ENCODE results near the gene RAPGEF1. TPM values are rescaled to one million over a fixed set of nuclear protein-coding genes. Genes with fewer than 3 reads are reported as not detected.
A peak's percentile ranks its signal among the peaks of the same experiment; 100 is the strongest.

Gene RAPGEF1
- total and polyA plus RNA-seq, 12 donors, result 39.6 to 135 (median 111) TPM

DNA sequence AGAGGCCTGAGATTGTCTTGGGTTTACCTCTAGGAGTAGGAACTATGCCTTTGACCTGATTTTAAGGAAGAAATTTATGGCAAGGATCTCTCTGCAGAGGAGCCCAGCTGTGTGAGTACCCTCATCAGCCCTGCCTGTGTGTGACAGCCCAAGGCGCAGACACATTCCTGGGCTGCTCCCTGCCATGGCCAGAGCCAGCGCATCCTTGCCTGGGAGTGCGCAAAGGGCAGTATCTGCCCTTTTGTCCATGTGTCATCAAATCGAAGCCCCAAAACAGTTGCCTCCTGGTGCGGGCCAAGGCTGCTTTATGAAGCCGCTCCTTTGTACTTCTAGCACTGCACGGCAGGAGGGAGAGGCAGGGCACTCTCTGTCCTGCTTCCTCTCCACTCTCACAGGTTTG lies 142.6 kb downstream of the RAPGEF1 start:
- H3K9me3 ChIP-seq, result no peaks in the 10 kb centered on the region
- H3K27ac ChIP-seq, result peak overlapping the region in 1 of 10 donors; percentile 85
- peaks cover 0 to 49% (median 0%) of the 10 kb centered on the region in 9 donors for H3K4me1 ChIP-seq
- WGBS, 2 donors, result 93 to 97% methylated on average over 7 of the region's 7 CpGs
- intact Hi-C loops (cut with DNase I), result no loop called here
- no peak overlapping the region for H3K4me3 ChIP-seq
- peaks cover 3 to 100% (median 60%) of the 10 kb centered on the region in 9 donors for H3K36me3 ChIP-seq
- no peak for ATAC-seq
- TF ChIP-seq, protein P1, sequence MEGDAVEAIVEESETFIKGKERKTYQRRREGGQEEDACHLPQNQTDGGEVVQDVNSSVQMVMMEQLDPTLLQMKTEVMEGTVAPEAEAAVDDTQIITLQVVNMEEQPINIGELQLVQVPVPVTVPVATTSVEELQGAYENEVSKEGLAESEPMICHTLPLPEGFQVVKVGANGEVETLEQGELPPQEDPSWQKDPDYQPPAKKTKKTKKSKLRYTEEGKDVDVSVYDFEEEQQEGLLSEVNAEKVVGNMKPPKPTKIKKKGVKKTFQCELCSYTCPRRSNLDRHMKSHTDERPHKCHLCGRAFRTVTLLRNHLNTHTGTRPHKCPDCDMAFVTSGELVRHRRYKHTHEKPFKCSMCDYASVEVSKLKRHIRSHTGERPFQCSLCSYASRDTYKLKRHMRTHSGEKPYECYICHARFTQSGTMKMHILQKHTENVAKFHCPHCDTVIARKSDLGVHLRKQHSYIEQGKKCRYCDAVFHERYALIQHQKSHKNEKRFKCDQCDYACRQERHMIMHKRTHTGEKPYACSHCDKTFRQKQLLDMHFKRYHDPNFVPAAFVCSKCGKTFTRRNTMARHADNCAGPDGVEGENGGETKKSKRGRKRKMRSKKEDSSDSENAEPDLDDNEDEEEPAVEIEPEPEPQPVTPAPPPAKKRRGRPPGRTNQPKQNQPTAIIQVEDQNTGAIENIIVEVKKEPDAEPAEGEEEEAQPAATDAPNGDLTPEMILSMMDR (IDR thresholded peaks at IDR 0.05), result no peak
- no peaks in the 10 kb centered on the region for H3K27me3 ChIP-seq
- DNase-seq, result no peak

DNA sequence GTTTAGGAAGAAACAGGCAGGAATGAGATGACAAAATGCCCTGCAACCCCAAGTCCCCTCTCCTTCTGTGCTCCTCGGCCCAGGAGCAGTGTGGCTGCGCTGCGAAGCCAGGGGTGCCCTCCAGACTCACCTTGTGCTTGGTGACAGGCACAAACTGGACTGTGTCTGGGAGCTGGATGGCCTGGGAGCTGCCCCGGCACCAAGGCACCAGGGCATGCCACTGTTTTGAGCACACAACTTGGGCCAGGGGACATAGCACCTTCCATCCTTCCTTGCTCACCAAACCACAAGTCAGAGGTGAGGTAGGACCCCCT lies 143.5 kb downstream of the RAPGEF1 start:
- H3K27me3 ChIP-seq, result no peaks in the 10 kb centered on the region
- TF ChIP-seq, protein P1 (IDR thresholded peaks at IDR 0.05), result no peak
- ATAC-seq (peak in 1 of 8 donors; percentile 10), DNase-seq (no peak)
- peaks cover 3 to 100% (median 60%) of the 10 kb centered on the region in 9 donors for H3K36me3 ChIP-seq
- intact Hi-C loops (cut with DNase I), result no loop called here
- WGBS, 2 donors, result 90 to 91% methylated on average over 4 of the region's 4 CpGs
- peak overlapping the region in 1 of 10 donors; percentile 85 for H3K27ac ChIP-seq
- peaks cover 0 to 51% (median 0%) of the 10 kb centered on the region in 9 donors for H3K4me1 ChIP-seq
- no peak overlapping the region for H3K4me3 ChIP-seq
- H3K9me3 ChIP-seq, result no peaks in the 10 kb centered on the region

DNA sequence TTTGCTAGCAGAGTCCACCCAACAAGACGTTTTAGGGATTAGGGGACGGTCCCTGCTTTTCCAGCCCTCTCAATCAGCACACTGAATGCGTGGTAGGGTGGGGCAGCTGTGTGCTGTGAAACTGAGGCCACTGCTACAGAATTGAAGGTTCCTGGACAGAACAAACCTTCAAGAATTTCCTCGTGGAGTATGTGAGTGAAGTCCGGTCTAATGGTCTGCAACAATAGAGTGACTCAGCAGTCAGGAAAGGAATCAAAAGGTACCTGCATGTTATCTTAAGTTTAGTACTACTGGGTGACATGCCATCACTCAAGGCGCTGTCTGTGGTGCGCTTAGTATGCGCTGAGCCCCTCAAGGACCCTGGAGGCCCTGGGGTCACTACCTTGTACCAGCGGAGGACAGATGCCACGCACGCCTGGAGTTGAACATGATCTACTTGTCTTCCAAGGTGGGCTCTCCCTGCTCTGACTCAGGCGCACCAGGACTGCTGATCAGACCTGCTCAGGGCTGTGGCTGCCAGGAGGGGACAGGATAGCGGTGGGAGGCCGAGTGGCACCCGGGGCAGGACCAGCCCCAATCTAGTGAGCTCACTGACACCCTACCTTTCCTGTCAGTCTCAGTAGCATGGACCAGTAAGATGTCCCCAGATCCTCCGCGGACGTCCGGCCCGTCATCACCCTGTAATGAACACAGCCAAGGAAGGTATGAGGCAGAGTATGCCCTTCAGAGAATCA lies 144.0 kb downstream of the RAPGEF1 start:
- intact Hi-C loops (cut with DNase I), result no loop called here
- H3K4me3 ChIP-seq, result no peak overlapping the region
- peak overlapping the region in 1 of 10 donors; percentile 56 for H3K27ac ChIP-seq
- H3K4me1 ChIP-seq, result peaks cover 0 to 57% (median 0%) of the 10 kb centered on the region in 9 donors
- H3K36me3 ChIP-seq, result peaks cover 3 to 100% (median 60%) of the 10 kb centered on the region in 9 donors
- no peak for DNase-seq
- 87 to 89% methylated on average over 20 of the region's 20 CpGs for WGBS, 2 donors
- H3K27me3 ChIP-seq, result no peaks in the 10 kb centered on the region
- H3K9me3 ChIP-seq, result no peaks in the 10 kb centered on the region
- TF ChIP-seq, protein P1 (IDR thresholded peaks at IDR 0.05), result no peak
- peak in 1 of 8 donors; percentile 3 for ATAC-seq

DNA sequence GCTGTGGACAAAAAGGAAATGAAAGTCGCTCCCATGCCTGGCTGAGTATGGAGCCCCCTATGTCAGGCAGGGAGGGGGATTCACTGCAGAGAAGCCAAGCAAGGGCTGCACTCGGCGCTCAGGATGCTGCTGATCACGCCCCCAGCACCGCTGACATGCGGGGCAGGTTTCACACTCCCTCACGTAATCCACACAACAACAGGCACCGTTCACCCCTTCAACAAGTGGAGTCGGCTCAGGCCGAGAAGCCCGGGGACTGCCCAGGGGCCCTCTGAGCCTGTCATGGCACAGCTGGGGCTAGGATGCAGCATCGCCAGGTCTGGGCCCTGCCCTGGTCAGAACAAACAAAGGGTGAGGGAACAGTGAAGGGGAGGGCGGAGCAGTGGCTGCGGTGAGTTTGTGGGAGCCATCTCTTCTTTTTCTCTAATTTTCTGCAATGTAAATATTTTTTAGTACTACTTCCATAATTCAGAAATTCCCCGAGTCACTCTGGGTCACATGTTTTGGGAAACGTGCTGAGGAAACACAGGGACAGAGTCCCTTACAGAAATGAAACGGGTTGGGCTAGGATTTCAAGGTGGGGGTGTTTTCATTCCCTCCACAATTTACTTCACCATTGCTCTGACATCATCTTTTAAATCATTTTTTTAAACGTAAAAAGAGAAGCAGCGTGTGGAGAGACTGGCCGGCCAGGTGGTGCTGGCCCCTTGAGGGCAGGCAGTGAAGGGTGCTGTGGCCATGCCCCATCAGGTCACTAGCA lies 144.8 kb downstream of the RAPGEF1 start:
- peaks cover 2 to 100% (median 63%) of the 10 kb centered on the region in 9 donors for H3K36me3 ChIP-seq
- ATAC-seq (no peak), DNase-seq (no peak)
- peaks cover 0 to 63% (median 0%) of the 10 kb centered on the region in 9 donors for H3K4me1 ChIP-seq
- intact Hi-C loops (cut with DNase I), result loop anchor here in 3 of 10 donors (5.0 kb wide), 1 partner anchor 147 kb away; the partner anchor contains the start of gene RAPGEF1 (in 3 of the 3)
- no peaks in the 10 kb centered on the region for H3K9me3 ChIP-seq
- peak overlapping the region in 1 of 10 donors; percentile 68 for H3K27ac ChIP-seq
- 87 to 88% methylated on average over 20 of the region's 20 CpGs for WGBS, 2 donors
- no peak overlapping the region for H3K4me3 ChIP-seq
- no peaks in the 10 kb centered on the region for H3K27me3 ChIP-seq
- TF ChIP-seq, protein P1 (IDR thresholded peaks at IDR 0.05), result no peak
